HG03135 (cell line): ENCODE measurements around the gene TAOK1.

ENCODE experiments used
- ATAC-seq: cut with Tn5 transposase; IDR thresholded peaks from one replicate; pipeline ENCODE4 v1.9.1; 2021; ENCODE audit warnings: mild to moderate bottlenecking, moderate library complexity; ENCODE audit not compliant: unreplicated experiment

Gene TAOK1

DNA sequence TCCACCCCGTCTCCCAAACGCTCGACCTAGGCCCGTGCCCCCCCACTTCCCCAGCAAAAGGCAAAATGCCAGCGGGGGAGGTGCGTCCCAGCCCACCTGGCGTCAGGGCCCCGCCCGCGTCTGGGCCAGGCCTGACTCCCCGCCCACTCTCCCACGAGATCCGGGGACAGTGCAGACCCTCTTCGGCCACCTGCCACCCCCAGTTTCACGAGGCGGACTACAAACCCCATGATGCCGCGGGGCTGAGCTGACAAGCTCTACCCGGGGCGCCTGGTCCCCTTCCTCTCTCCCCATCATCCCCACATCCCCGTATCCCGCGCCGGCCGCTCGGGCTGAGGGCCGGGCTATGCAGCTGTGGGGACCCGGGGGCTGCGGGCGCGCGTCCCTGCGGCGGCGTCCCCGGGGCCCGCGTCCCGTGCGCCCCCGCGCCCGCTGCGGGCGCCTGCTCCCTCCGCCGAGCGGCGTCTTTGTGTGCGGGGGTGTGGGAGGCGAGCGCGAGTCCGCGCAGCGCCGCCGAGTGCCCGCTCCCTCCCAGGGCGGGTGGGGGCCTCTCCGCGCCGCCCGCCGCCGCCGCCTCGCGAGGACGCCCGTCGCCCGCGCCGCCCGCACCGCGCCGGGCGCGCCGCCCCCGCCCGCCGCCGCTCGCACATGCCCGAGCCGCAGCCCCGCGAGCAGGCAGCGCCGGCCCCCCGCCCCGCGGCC, 202.8 kb downstream of the TAOK1 start, which contains the start of gene ANKRD13B:
Gene ANKRD13B, plus strand, starts transcription at position 283 of the 702 bp plus-strand sequence. CDS start 490 bp downstream, outside the sequence.
- no peak for ATAC-seq

DNA sequence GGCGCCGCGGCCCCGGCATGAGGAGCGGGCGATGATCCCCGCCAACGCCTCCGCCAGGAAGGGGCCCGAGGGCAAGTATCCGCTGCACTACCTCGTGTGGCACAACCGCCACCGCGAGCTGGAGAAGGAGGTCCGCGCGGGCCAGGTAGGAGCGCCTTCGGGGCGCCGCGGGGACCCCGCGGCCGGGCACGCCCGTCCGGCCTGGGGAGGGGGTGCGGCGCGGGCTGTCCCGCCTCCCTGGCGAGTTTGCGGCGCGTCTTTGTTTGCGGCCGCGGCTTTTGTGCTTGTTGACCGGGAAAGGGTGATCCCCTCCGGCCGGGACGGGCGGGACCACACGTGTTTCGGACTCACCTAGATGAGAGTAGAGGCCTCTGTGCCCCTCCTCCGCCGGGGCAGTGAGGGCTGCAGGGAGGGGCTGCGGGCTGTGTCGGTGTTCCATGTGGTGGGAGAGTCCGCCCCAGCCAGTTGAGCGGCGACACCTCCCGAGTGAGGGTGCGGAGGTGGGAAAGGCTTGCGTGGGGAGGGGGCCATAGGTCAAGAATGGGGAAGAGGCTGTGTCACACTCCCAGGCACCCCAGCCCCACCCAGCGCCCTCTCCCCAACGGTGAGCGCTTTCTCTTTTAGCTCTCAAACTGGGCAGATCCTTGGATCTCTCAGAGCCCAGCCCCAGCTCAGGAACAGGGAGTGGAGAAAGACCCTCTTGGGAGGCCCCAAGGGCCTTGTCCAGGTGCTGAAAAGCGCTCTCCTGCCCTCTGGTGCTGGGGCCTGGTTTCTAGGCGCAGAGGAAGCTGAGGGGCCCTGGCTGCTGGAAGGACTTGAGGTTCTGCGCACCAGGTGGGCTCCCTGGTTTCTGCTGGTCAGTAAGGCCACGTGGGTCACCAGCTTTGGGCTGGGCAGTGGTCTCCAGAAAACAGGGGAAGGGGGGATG, 203.7 kb downstream of the TAOK1 start:
- ATAC-seq: no peak

DNA sequence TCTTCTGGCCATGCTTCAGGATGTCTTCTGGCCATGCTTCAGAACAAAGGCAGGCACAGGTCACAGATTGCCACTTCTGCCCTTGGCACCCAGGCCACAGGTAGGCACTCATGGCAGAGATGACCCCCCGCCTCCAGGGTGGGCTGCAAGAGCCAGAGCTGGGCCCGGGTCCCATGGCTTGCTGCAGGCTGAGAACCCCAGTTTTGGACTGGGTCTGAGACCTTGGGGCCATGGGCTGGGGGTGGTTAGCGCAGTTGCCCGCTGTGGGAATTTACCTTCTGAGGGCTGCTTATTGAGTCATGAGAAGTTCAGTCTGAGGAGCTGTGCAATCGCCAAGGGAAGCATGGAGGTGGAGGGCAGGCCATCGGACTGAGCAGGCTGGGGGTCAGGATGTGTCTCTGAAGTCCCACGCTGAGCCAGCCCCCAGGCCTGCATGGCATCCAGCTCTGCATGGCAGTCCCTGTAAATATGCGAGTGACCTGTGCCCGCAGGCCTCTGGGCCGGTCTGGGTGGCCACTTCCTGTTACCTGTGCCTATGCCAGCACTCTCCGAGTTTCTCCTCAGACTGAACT, 204.4 kb downstream of the TAOK1 start:
- no peak for ATAC-seq

DNA sequence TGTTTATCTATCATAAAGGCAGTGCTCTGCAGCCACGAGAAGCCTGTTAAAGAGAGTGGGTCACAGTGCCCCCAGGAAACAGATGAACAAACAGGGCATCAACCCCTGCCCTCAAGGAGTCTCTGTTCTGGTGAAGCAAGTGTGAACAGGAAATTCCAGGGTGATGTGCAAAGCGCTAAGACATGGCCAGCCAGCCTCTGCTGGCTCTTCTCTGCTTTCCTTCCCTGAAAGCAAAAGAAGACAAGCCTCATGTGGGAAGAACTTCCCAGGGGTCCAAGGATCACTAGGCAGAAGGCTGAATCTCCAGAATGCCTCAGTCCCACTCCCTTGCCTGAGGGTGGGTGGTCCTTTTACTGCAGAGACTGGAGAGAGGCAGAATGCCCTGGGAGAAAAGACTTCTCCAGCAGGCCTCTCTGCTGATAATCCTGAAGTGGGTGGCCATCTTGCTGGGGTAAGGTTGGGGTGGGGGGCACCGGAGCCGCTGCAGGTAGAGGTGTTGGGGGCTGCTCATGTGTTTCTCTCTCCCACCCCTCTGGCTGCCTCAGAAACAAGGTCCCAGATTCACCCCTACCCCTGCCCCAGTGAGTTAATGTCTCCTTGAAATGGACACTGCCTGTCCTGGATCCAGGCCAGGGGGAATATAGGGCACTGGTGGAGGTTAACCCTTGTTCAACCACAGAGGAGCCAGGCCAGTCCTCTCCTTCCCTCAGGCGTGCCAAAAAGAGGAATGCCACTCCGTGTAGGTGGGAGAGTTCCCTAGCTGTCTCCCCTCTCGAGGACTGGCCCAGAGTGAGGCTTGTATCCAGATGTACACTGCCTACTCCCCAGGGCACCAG, 205.2 kb downstream of the TAOK1 start:
- ATAC-seq: no peak

DNA sequence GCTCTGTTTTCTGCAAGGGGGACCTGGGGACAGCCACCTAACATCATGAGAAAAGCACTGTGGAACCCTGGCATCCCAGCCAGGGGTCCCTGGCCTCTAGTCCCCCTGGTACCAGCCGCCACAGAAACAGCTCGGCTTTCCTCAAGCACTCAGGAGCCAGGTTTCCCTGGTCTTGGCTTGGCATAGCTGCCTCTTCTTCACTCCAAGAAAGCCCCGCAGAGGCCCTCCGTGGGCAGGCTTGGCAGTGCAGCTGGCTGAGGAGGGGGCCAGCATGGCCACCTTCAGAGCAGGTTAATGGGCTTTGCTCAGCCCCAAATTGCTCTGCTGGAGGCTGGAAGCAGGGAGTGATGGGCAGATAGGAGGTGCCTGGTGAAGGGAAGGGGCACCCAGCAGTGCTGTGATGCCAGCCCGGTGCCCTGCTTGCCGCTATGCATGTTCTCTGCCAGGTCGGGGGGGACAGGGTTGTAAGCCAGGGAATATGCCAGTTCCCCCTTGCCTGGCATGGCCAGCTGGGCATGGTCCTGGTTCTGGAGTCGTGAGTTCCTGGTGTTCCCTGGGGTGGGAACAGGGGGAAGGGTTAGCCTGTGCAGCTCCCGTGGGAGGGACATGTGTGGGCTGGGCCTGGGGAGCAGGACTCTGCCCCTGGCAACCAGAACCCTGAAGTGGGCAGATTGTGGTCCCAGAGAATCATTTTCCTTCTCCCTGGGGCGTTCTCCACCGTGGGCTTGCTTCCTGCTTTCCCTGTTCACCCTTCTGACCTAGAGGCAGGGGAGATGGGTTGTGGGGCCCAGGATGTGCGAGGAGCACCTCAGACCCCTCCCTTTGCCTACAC, 206.0 kb downstream of the TAOK1 start:
- ATAC-seq: no peak

DNA sequence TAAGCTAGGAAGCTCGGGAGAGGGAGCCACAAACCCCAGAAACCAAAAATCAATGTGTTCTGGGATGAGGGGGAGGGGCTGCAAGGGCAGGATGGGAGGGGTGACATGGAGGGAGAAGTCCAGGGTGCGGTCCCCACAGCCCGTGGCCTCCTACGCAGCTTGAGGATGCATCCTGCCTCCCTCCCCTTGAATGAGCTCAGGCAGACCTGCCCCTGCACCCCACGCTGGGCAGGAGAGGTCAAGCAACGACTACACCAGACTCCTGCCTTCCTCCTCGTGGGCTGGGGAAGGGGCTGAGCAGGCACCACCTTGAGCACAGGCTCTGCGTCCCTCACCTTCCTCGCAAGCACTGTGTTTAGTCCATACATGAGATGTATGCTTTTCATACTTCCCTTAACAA, 206.6 kb downstream of the TAOK1 start:
- ATAC-seq: no peak

DNA sequence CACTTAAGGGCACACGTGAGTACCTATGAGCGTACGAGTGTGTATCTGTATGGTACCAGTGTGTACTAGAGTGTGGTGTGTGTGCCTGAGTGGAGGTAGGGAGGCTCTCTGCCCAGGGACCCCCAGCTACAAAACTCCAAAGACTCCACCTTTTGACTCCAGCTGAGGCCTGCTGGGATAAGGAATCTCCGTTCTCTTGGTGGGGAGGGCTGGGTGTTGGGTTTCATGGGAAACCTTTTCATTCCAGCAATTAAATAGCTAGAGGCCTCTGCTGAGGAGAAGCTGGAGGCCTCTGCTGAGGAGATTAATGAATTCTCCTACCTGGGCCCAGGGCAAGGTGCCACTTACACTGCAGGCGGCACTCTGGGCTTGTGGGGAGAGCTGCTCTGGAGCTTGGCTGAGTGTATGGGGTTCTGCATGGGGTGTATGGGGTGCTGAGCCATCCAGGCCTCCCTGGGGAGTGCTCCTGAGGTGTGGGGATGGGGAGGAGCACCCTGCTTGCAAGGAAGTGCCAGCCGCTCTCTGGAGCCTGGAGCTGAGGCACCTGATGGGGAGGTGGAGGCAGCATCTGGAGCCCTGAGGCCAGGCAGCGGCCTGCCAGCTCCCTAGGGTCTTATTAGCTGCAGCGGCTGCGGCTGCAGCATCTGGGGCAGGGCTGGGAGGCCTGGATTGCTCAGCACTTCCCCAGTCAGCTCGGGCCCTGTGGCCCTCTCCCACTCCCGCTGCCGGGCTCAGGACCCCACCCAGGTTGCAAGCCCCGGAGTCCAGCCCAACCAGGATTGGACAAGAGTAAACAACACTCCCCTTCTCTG, 207.4 kb downstream of the TAOK1 start:
- no peak for ATAC-seq
